B cell (primary cell): ENCODE measurements around the gene TBXT. TPM values are rescaled to one million over a fixed set of nuclear protein-coding genes. Genes with fewer than 3 reads are reported as not detected.
A peak's percentile ranks its signal among the peaks of the same experiment; 100 is the strongest.

Experiments
- ATAC-seq: fragments of 200-7000 bp; cut with Tn5 transposase; one replicate; pipeline ENCODE4 v1.10.0; 2021; ENCODE audit warnings: low read depth, mild to moderate bottlenecking, moderate number of reproducible peaks, moderate library complexity
- CTCF ChIA-PET: fragments of 350-600 bp; sonication (Branson Sonifier 250); formaldehyde crosslinking; loops from one replicate; lab custom pipeline; 2021; ENCODE audit warnings: antibody characterized with exemption, inconsistent platforms; lab: Charles Lee
- POLR2A ChIA-PET: fragments of 350-600 bp; sonication (Branson Sonifier 250); formaldehyde crosslinking; loops from one replicate; lab custom pipeline; 2021; ENCODE audit warnings: antibody characterized with exemption; lab: Charles Lee
- DNase-seq: peaks from one replicate; pipeline ENCODE4 v3.0.0; 2013
- H2AFZ ChIP-seq: 2 replicates; pipeline ENCODE4 v1.6.1; 2012; ENCODE audit warnings: mild to moderate bottlenecking, low read depth, low read length; ENCODE audit not compliant: insufficient read depth, poor library complexity, severe bottlenecking
- H3K27ac ChIP-seq, 2 donors: 1 replicate in 1 of 2; 2 replicates in 1 of 2; pipeline ENCODE4 v1.5.1; 2012 to 2013; ENCODE audit warnings: low read length in 2 of 2, mild to moderate bottlenecking in 2 of 2, moderate library complexity in 1 of 2
- H3K27me3 ChIP-seq, 4 experiments: fragments of 200-600 bp in 1 of 4; sonication (generic) in 1 of 4; replicated peaks in 1 of 4; 1 replicate in 2 of 4; 2 replicates in 2 of 4; pipeline versions ENCODE4 v1.6.1 to v1.7.0; 2013 to 2016; ENCODE audit warnings: low read length in 3 of 4, mild to moderate bottlenecking in 2 of 4, mixed read lengths in 1 of 4, moderate library complexity in 1 of 4; ENCODE audit not compliant: insufficient read depth in 4 of 4, control insufficient read depth in 3 of 4; ENCODE audit errors: control extremely low read depth in 1 of 4
- H3K36me3 ChIP-seq, 2 experiments: replicated peaks in 1 of 2; 1 replicate in 1 of 2; 2 replicates in 1 of 2; pipeline versions ENCODE4 v1.6.1 to v1.7.1; 2013; ENCODE audit warnings: low read length in 1 of 2; ENCODE audit not compliant: insufficient read depth in 2 of 2, control insufficient read depth in 1 of 2; ENCODE audit errors: control extremely low read depth in 1 of 2, extremely low read depth in 1 of 2
- H3K4me1 ChIP-seq, 2 donors: fragments of 200-600 bp in 1 of 2; sonication (generic) in 1 of 2; 1 replicate in 1 of 2; 2 replicates in 1 of 2; pipeline versions ENCODE4 v1.5.1 to v1.6.1; 2013 to 2017; ENCODE audit warnings: low read length in 2 of 2; ENCODE audit not compliant: control insufficient read depth in 2 of 2, insufficient read depth in 2 of 2
- H3K4me2 ChIP-seq: replicated peaks from 2 replicates; pipeline ENCODE3; 2012; ENCODE audit warnings: mild to moderate bottlenecking, low read depth, low read length; ENCODE audit not compliant: poor library complexity, severe bottlenecking
- H3K4me3 ChIP-seq, 5 experiments: fragments of 200-600 bp in 1 of 5; sonication (generic) in 1 of 5; 1 replicate in 3 of 5; 2 replicates in 2 of 5; pipeline versions ENCODE4 v1.5.1 to v1.7.0; 2011 to 2016; ENCODE audit warnings: low read length in 4 of 5, mild to moderate bottlenecking in 4 of 5, low read depth in 2 of 5, control low read depth in 1 of 5, moderate library complexity in 1 of 5; ENCODE audit not compliant: insufficient read depth in 1 of 5; ENCODE audit errors: control extremely low read depth in 1 of 5, extremely low read depth in 1 of 5
- H3K79me2 ChIP-seq: fragments of 200-600 bp; sonication (generic); one replicate; pipeline ENCODE4 v1.6.0; 2016; ENCODE audit warnings: low read length; ENCODE audit not compliant: control insufficient read depth, insufficient read depth
- H3K9ac ChIP-seq: fragments of 200-600 bp; sonication (generic); 2 replicates; pipeline ENCODE4 v1.6.1; 2017; ENCODE audit warnings: mild to moderate bottlenecking, low read length, moderate library complexity
- H3K9me3 ChIP-seq, 3 donors: one replicate each; pipeline versions ENCODE4 v1.6.1 to v1.7.1; 2013; ENCODE audit warnings: low read length in 2 of 3; ENCODE audit not compliant: control insufficient read depth in 2 of 3, insufficient read depth in 1 of 3; ENCODE audit errors: control extremely low read depth in 1 of 3
- H4K20me1 ChIP-seq: 2 replicates; pipeline ENCODE4 v1.6.0; 2012; ENCODE audit warnings: mild to moderate bottlenecking, low read length; ENCODE audit not compliant: insufficient read depth, control insufficient read depth, poor library complexity, severe bottlenecking
- H3K27ac Mint-ChIP-seq: one replicate; pipeline ENCODE4 v1.8.0; 2021; ENCODE audit warnings: mixed read lengths
- H3K27me3 Mint-ChIP-seq: one replicate; pipeline ENCODE4 v1.8.0; 2021; ENCODE audit warnings: mixed read lengths
- H3K4me1 Mint-ChIP-seq: one replicate; pipeline ENCODE4 v1.8.0; 2021; ENCODE audit warnings: mixed read lengths
- H3K4me3 Mint-ChIP-seq: one replicate; pipeline ENCODE4 v1.8.0; 2021; ENCODE audit warnings: mixed read lengths
- H3K9me3 Mint-ChIP-seq: one replicate; pipeline ENCODE4 v1.8.0; 2022; ENCODE audit warnings: mixed read lengths; ENCODE audit not compliant: insufficient read depth
- EZH2 ChIP-seq: IDR thresholded peaks from 2 replicates; pipeline ENCODE4 v1.6.1; 2012; ENCODE audit warnings: borderline replicate concordance, low read depth, mild to moderate bottlenecking, moderate library complexity, low read length; ENCODE audit not compliant: insufficient read depth, poor library complexity, severe bottlenecking
- WGBS: methylation state at CpG from one replicate; pipeline ENCODE4 v1.1.5; 2013; ENCODE audit warnings: missing lambda C conversion rate; ENCODE audit not compliant: insufficient coverage; 5-methylcytosine and 5-hydroxymethylcytosine counted together
- intact Hi-C: fragments of 100-400 bp; cut with micrococcal nuclease; formaldehyde crosslinking; loops from one replicate; pipeline ENCODE4 v1.10.0; 2022
- polyA plus RNA-seq: library from polyadenylated mRNA; depleted of rRNA; stranded (reverse); fragments of >200 nt; gene quantifications from 2 replicates; pipeline ENCODE4 v1.2.3, GENCODE V29; 2012
- total RNA-seq, 2 donors: library from RNA; stranded (reverse); fragments of 120-200 nt in 1 of 2; gene quantifications; 1 replicate in 1 of 2; 2 replicates in 1 of 2; pipeline versions ENCODE4 v1.2.3 to v1.2.4, GENCODE V29; 2013 to 2022
- TF ChIP-seq, protein P1 (sequence below): fragments of 200-600 bp; IDR thresholded peaks from one replicate; pipeline ENCODE4 v1.8.0; 2022; ENCODE audit warnings: antibody characterized with exemption, mild to moderate bottlenecking

Gene TBXT
- total and polyA plus RNA-seq, 2 donors (not counting 1 experiment from before 2014, with no cell fraction given) = 0.63 TPM; not detected in 1

DNA sequence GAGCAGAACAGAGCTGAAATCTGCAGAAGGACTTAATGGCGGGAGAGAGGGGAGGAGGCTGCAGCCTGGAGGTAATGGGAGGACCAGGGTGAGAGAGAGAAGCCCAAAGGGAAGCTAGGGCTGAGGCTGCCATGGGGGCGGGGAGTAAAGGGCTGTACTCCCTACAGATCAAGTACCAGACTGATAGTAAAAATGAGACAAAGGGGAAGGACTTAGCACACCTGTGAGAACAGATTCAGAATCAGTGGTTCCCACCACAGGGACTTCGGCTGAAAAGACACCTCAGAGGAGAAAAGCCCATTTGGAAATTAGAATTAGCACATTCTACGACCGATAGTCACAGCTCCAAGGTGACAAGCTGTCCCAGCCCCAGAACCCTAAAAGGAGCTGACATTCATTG, 6.4 kb upstream of the TBXT start:
- no peak overlapping the region for H3K27ac ChIP-seq
- no peaks in the 10 kb centered on the region for H3K79me2 ChIP-seq
- H3K27me3 Mint-ChIP-seq = peaks cover 18% of the 10 kb centered on the region
- no peak overlapping the region for H3K27ac Mint-ChIP-seq
- no peak overlapping the region for H3K4me2 ChIP-seq
- peaks cover 0 to 9% (median 0%) of the 10 kb centered on the region in 3 donors for H3K9me3 ChIP-seq
- WGBS = 73% methylated on average over 4 of the region's 5 CpGs
- intact Hi-C loops = no loop called here
- POLR2A ChIA-PET = no interaction called here
- ATAC-seq (no peak), DNase-seq (no peak)
- H3K4me1 ChIP-seq = peaks cover 13% of the 10 kb centered on the region in 2 donors
- CTCF ChIA-PET = no interaction called here
- no peak overlapping the region for H3K9ac ChIP-seq
- no peaks in the 10 kb centered on the region for H3K9me3 Mint-ChIP-seq
- H3K36me3 ChIP-seq = no peaks in the 10 kb centered on the region
- no peak overlapping the region for H3K4me3 ChIP-seq
- H2AFZ ChIP-seq = no peak overlapping the region
- no peaks in the 10 kb centered on the region for H3K4me1 Mint-ChIP-seq
- H4K20me1 ChIP-seq = no peaks in the 10 kb centered on the region
- peaks cover 0 to 43% (median 14%) of the 10 kb centered on the region in 4 experiments for H3K27me3 ChIP-seq
- H3K4me3 Mint-ChIP-seq = no peak overlapping the region
- no peak for TF ChIP-seq EZH2
- TF ChIP-seq, protein P1, sequence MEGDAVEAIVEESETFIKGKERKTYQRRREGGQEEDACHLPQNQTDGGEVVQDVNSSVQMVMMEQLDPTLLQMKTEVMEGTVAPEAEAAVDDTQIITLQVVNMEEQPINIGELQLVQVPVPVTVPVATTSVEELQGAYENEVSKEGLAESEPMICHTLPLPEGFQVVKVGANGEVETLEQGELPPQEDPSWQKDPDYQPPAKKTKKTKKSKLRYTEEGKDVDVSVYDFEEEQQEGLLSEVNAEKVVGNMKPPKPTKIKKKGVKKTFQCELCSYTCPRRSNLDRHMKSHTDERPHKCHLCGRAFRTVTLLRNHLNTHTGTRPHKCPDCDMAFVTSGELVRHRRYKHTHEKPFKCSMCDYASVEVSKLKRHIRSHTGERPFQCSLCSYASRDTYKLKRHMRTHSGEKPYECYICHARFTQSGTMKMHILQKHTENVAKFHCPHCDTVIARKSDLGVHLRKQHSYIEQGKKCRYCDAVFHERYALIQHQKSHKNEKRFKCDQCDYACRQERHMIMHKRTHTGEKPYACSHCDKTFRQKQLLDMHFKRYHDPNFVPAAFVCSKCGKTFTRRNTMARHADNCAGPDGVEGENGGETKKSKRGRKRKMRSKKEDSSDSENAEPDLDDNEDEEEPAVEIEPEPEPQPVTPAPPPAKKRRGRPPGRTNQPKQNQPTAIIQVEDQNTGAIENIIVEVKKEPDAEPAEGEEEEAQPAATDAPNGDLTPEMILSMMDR = no peak

GRCh38 chr6:166173281-166173951, 5.8 kb upstream of the TBXT start:
- no peak for ATAC-seq
- H2AFZ ChIP-seq = no peak overlapping the region
- peak overlapping the region; percentile 31 for H3K4me2 ChIP-seq
- H3K27ac ChIP-seq = no peak overlapping the region
- ChIA-PET CTCF (no interaction called here), POLR2A (no interaction called here)
- H3K27me3 ChIP-seq = peaks cover 0 to 49% (median 18%) of the 10 kb centered on the region in 4 experiments
- H3K4me1 ChIP-seq = peaks cover 18 to 20% of the 10 kb centered on the region in 2 donors
- Mint-ChIP-seq H3K27me3 (peaks cover 22% of the 10 kb centered on the region), H3K4me3 (no peak overlapping the region), H3K9me3 (no peaks in the 10 kb centered on the region), H3K27ac (no peak overlapping the region), H3K4me1 (peaks cover 6% of the 10 kb centered on the region)
- H3K79me2 ChIP-seq = no peaks in the 10 kb centered on the region
- WGBS = 9% methylated on average over 8 of the region's 9 CpGs
- intact Hi-C loops = no loop called here
- no peaks in the 10 kb centered on the region for H4K20me1 ChIP-seq
- H3K9ac ChIP-seq = no peak overlapping the region
- DNase-seq = no peak
- no peaks in the 10 kb centered on the region for H3K36me3 ChIP-seq
- no peak overlapping the region for H3K4me3 ChIP-seq
- TF ChIP-seq, protein P1 = no peak
- TF ChIP-seq EZH2 = no peak
- peaks cover 0 to 15% (median 0%) of the 10 kb centered on the region in 3 donors for H3K9me3 ChIP-seq
